ENCODE results near the gene KLF3. TPM values are rescaled to one million over a fixed set of nuclear protein-coding genes. Genes with fewer than 3 reads are reported as not detected.

Gene KLF3
- total and polyA plus RNA-seq, 2 of the 4 experiments (the other 2 are of a cell fraction) = 8.2 to 12.6 TPM

DNA sequence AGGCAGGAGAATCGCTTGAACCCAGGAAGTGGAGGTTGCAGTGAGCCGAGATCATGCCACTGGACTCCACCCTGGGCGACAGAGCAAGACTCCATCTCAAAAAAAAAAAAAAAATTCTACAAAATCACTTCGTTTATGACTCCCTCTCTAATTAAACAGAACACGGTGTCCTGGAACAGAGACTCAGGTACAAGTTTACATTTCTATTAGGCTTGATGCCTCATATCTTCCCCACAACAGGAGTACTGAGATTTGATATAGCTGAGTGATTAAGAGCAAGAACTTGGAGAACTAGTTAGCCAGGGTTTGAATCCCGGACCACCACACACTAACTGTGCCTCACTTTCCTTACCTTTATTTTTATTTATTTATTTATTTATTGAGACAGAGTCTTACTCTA lies 42.2 kb upstream of the KLF3 start:
- Histone ChIP-seq H3K9me3 (ENCODE audit: control insufficient read depth, insufficient read depth, low read length) (no peaks in the 10 kb centered on the region), H3K4me2 (ENCODE audit: low read depth, low read length) (no peak overlapping the region), H3K14ac (replicated peaks; ENCODE audit: low read depth, low read length) (no peak overlapping the region), H3K4me1 (ENCODE audit: control insufficient read depth, insufficient read depth, low read length) (peaks cover 9% of the 10 kb centered on the region), H3K9ac (ENCODE audit: low read depth, low read length) (no peak overlapping the region), H4K20me1 (ENCODE audit: insufficient read depth, low read length) (no peaks in the 10 kb centered on the region), H3K27me3 (ENCODE audit: control insufficient read depth, insufficient read depth, low read length) (no peaks in the 10 kb centered on the region; the same call in 1 of the 2 replicates), H2BK20ac (ENCODE audit: low read depth, low read length) (no peak overlapping the region), H2AK9ac (replicated peaks; ENCODE audit: low read depth, low read length, poor library complexity) (no peak overlapping the region), H3K36me3 (ENCODE audit: control insufficient read depth, insufficient read depth, low read length) (no peaks in the 10 kb centered on the region), H4K5ac (ENCODE audit: low read depth, low read length) (no peak overlapping the region), H3K9me1 (ENCODE audit: insufficient read depth, low read length) (peaks cover 6% of the 10 kb centered on the region; the same call in 1 of the 2 replicates), H3K18ac (ENCODE audit: low read depth, low read length) (no peak overlapping the region), H2AK5ac (ENCODE audit: low read depth, low read length) (no peak overlapping the region), H3K56ac (ENCODE audit: extremely low read depth, insufficient read depth, low read length) (no peak overlapping the region), H4K8ac (ENCODE audit: low read depth in 2 of 2, low read length in 2 of 2) (no peak overlapping the region), H2BK120ac (ENCODE audit: low read depth, low read length) (no peak overlapping the region), H4K91ac (ENCODE audit: insufficient read depth, low read depth, low read length) (no peak overlapping the region), H3K4ac (ENCODE audit: low read depth, low read length) (no peak overlapping the region), H2BK15ac (ENCODE audit: low read depth, low read length) (no peak overlapping the region), H3K27ac (ENCODE audit: insufficient read depth, low read length) (no peak overlapping the region), H3K4me3 (ENCODE audit: insufficient read depth, low read depth, low read length) (no peak overlapping the region), H3K23ac (ENCODE audit: low read depth, low read length) (no peak overlapping the region), H2AFZ (replicated peaks; ENCODE audit: low read length, poor library complexity) (no peak overlapping the region), H3K79me1 (ENCODE audit: low read depth in 1 of 2, low read length in 2 of 2) (no peaks in the 10 kb centered on the region), H2BK5ac (ENCODE audit: low read depth, low read length, poor library complexity, severe bottlenecking) (no peak overlapping the region)
- TF ChIP-seq MAZ (IDR thresholded peaks at IDR 0.05; ENCODE audit: borderline replicate concordance, low read depth, low read length) = no peak
- TF ChIP-seq, protein P1, sequence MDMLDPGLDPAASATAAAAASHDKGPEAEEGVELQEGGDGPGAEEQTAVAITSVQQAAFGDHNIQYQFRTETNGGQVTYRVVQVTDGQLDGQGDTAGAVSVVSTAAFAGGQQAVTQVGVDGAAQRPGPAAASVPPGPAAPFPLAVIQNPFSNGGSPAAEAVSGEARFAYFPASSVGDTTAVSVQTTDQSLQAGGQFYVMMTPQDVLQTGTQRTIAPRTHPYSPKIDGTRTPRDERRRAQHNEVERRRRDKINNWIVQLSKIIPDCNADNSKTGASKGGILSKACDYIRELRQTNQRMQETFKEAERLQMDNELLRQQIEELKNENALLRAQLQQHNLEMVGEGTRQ (IDR thresholded peaks at IDR 0.05; ENCODE audit: low read depth, low read length) = no peak
- TF ChIP-seq MXI1 (IDR thresholded peaks at IDR 0.05; ENCODE audit: borderline replicate concordance, low read depth, low read length) = no peak
- no peak for TF ChIP-seq BHLHE40 (IDR thresholded peaks at IDR 0.05; ENCODE audit: low read depth, low read length)
- TF ChIP-seq, protein P2, sequence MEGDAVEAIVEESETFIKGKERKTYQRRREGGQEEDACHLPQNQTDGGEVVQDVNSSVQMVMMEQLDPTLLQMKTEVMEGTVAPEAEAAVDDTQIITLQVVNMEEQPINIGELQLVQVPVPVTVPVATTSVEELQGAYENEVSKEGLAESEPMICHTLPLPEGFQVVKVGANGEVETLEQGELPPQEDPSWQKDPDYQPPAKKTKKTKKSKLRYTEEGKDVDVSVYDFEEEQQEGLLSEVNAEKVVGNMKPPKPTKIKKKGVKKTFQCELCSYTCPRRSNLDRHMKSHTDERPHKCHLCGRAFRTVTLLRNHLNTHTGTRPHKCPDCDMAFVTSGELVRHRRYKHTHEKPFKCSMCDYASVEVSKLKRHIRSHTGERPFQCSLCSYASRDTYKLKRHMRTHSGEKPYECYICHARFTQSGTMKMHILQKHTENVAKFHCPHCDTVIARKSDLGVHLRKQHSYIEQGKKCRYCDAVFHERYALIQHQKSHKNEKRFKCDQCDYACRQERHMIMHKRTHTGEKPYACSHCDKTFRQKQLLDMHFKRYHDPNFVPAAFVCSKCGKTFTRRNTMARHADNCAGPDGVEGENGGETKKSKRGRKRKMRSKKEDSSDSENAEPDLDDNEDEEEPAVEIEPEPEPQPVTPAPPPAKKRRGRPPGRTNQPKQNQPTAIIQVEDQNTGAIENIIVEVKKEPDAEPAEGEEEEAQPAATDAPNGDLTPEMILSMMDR (conservative IDR thresholded peaks at IDR 0.05; ENCODE audit: low read depth, low read length) = no peak
- no peak for TF ChIP-seq CHD1 (IDR thresholded peaks at IDR 0.05; ENCODE audit: low read depth, low read length)
- TF ChIP-seq NFE2L2 (IDR thresholded peaks at IDR 0.05; ENCODE audit: low read depth, low read length) = no peak
- no peak for TF ChIP-seq FOS (IDR thresholded peaks at IDR 0.05; ENCODE audit: low read depth, low read length)
- no peak for TF ChIP-seq CEBPB (IDR thresholded peaks at IDR 0.05; ENCODE audit: low read depth, low read length)
- TF ChIP-seq RFX5 (IDR thresholded peaks at IDR 0.05; ENCODE audit: low read depth, low read length) = no peak
- TF ChIP-seq, protein P3, sequence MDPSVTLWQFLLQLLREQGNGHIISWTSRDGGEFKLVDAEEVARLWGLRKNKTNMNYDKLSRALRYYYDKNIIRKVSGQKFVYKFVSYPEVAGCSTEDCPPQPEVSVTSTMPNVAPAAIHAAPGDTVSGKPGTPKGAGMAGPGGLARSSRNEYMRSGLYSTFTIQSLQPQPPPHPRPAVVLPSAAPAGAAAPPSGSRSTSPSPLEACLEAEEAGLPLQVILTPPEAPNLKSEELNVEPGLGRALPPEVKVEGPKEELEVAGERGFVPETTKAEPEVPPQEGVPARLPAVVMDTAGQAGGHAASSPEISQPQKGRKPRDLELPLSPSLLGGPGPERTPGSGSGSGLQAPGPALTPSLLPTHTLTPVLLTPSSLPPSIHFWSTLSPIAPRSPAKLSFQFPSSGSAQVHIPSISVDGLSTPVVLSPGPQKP (IDR thresholded peaks at IDR 0.05; ENCODE audit: borderline replicate concordance, low read depth, low read length) = no peak
- no peak for TF ChIP-seq POLR2A (IDR thresholded peaks at IDR 0.05; ENCODE audit: low read depth, low read length)
- no peak for TF ChIP-seq MAFK (IDR thresholded peaks at IDR 0.05; ENCODE audit: low read depth, low read length)
- ChIA-PET CTCF (interaction anchor here (0.7 kb wide), 1 partner anchor 299 kb away, joined by 8 read pairs; no protein-coding TSS in a partner anchor), POLR2A (ENCODE audit: unreplicated experiment) (interaction anchor here (0.7 kb wide), 1 partner anchor 19 kb away, joined by 9 read pairs; no protein-coding TSS in a partner anchor)
- ATAC-seq (ENCODE audit: low read depth) = no peak
- intact Hi-C loops (cut with micrococcal nuclease) = no loop called here
- DNase-seq = no peak
- 83% methylated on average over 2 of the region's 6 CpGs; no CpG with 5 or more reads in 1 of the 2 experiments for WGBS, 2 experiments (ENCODE audit: extremely low coverage in 2 of 2, insufficient read length in 1 of 2)
- dilution Hi-C loops (cut with HindIII; ENCODE audit: low sequenced_read_pairs, unreplicated experiment) = no loop called here
- no TSS peak for BruUV-seq (replicated peaks)
- in situ Hi-C loops (cut with MboI; ENCODE audit: low sequenced_read_pairs) = no loop called here
